ENCODE results near the gene METTL6. TPM values are rescaled to one million over a fixed set of nuclear protein-coding genes. Genes with fewer than 3 reads are reported as not detected.

METTL6 gene
- polyA plus RNA-seq, 1 of the 3 experiments (the other 2 are of a cell fraction) = 22.7 TPM

DNA sequence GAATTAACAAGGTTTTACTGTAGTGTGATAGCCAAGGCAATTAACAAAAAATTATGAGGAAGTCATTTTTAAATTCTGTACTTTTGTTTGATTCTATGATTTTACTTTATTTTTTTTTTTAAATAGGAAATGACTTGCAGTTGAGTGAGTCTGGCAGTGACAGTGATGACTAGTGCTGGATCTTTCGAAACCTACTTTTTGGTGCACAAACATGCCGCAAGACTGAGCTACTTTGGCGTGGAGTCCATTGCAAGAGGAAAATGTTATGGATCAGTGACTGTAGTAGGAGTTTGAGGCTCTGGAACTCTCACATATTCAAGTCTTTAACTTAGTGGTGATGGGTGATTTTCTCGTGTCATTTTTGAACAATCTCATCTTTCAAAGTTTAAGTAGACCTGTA lies 11.6 kb upstream of the METTL6 start:
- H2AFZ ChIP-seq (ENCODE audit: low read depth) = no peak overlapping the region
- no peaks in the 10 kb centered on the region for H3K9me3 ChIP-seq
- peaks cover 8% of the 10 kb centered on the region; the same call in 1 of the 2 replicates for H4K20me1 ChIP-seq (ENCODE audit: insufficient read depth)
- TF ChIP-seq RAD21 (IDR thresholded peaks at IDR 0.05; ENCODE audit: low read length) (no peak), FOXJ3 (CRISPR knock-in tag; IDR thresholded peaks at IDR 0.05) (no peak), FOXM1 (IDR thresholded peaks at IDR 0.05; ENCODE audit: low read depth) (no peak), ELF1 (IDR thresholded peaks at IDR 0.05) (no peak), SIN3A (IDR thresholded peaks at IDR 0.05; ENCODE audit: borderline replicate concordance, low read depth, low read length) (no peak), NRF1 (IDR thresholded peaks at IDR 0.05; ENCODE audit: low read depth, low read length) (no peak), NFIC (IDR thresholded peaks at IDR 0.05; ENCODE audit: borderline replicate concordance) (no peak), POLR2AphosphoS5 (IDR thresholded peaks at IDR 0.05; ENCODE audit: low read depth, low read length) (no peak), JUND (IDR thresholded peaks at IDR 0.05) (no peak), RFX5 (IDR thresholded peaks at IDR 0.05; ENCODE audit: low read length) (no peak), GABPA (IDR thresholded peaks at IDR 0.05; ENCODE audit: low read depth) (no peak)
- TF ChIP-seq, protein P1, sequence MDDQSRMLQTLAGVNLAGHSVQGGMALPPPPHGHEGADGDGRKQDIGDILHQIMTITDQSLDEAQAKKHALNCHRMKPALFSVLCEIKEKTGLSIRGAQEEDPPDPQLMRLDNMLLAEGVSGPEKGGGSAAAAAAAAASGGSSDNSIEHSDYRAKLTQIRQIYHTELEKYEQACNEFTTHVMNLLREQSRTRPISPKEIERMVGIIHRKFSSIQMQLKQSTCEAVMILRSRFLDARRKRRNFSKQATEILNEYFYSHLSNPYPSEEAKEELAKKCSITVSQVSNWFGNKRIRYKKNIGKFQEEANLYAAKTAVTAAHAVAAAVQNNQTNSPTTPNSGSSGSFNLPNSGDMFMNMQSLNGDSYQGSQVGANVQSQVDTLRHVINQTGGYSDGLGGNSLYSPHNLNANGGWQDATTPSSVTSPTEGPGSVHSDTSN (IDR thresholded peaks at IDR 0.05) = no peak
- TF ChIP-seq, protein P2, sequence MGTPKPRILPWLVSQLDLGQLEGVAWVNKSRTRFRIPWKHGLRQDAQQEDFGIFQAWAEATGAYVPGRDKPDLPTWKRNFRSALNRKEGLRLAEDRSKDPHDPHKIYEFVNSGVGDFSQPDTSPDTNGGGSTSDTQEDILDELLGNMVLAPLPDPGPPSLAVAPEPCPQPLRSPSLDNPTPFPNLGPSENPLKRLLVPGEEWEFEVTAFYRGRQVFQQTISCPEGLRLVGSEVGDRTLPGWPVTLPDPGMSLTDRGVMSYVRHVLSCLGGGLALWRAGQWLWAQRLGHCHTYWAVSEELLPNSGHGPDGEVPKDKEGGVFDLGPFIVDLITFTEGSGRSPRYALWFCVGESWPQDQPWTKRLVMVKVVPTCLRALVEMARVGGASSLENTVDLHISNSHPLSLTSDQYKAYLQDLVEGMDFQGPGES (IDR thresholded peaks at IDR 0.05; ENCODE audit: low read depth, low read length) = no peak
- TF ChIP-seq, protein P3, sequence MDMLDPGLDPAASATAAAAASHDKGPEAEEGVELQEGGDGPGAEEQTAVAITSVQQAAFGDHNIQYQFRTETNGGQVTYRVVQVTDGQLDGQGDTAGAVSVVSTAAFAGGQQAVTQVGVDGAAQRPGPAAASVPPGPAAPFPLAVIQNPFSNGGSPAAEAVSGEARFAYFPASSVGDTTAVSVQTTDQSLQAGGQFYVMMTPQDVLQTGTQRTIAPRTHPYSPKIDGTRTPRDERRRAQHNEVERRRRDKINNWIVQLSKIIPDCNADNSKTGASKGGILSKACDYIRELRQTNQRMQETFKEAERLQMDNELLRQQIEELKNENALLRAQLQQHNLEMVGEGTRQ (IDR thresholded peaks at IDR 0.05; ENCODE audit: borderline replicate concordance, low read depth, low read length) = no peak
- TF ChIP-seq, protein P4, sequence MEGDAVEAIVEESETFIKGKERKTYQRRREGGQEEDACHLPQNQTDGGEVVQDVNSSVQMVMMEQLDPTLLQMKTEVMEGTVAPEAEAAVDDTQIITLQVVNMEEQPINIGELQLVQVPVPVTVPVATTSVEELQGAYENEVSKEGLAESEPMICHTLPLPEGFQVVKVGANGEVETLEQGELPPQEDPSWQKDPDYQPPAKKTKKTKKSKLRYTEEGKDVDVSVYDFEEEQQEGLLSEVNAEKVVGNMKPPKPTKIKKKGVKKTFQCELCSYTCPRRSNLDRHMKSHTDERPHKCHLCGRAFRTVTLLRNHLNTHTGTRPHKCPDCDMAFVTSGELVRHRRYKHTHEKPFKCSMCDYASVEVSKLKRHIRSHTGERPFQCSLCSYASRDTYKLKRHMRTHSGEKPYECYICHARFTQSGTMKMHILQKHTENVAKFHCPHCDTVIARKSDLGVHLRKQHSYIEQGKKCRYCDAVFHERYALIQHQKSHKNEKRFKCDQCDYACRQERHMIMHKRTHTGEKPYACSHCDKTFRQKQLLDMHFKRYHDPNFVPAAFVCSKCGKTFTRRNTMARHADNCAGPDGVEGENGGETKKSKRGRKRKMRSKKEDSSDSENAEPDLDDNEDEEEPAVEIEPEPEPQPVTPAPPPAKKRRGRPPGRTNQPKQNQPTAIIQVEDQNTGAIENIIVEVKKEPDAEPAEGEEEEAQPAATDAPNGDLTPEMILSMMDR (IDR thresholded peaks at IDR 0.05) = no peak
- TF ChIP-seq, protein P5, sequence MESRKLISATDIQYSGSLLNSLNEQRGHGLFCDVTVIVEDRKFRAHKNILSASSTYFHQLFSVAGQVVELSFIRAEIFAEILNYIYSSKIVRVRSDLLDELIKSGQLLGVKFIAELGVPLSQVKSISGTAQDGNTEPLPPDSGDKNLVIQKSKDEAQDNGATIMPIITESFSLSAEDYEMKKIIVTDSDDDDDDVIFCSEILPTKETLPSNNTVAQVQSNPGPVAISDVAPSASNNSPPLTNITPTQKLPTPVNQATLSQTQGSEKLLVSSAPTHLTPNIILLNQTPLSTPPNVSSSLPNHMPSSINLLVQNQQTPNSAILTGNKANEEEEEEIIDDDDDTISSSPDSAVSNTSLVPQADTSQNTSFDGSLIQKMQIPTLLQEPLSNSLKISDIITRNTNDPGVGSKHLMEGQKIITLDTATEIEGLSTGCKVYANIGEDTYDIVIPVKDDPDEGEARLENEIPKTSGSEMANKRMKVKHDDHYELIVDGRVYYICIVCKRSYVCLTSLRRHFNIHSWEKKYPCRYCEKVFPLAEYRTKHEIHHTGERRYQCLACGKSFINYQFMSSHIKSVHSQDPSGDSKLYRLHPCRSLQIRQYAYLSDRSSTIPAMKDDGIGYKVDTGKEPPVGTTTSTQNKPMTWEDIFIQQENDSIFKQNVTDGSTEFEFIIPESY (IDR thresholded peaks at IDR 0.05; ENCODE audit: borderline replicate concordance, low read depth) = no peak
- no peak for DNase-seq
- CTCF ChIA-PET = interaction anchor here (1.8 kb wide), 1 partner anchor 21 kb away, joined by 4 read pairs; no protein-coding TSS in a partner anchor
- POLR2A ChIA-PET = no interaction called here
- H3K9ac ChIP-seq = no peak overlapping the region
- H3K4me3 ChIP-seq (ENCODE audit: low read depth in 2 of 2, low read length in 1 of 2) = no peak overlapping the region
- no peaks in the 10 kb centered on the region for H3K79me2 ChIP-seq (ENCODE audit: insufficient read depth)
- peaks cover 18% of the 10 kb centered on the region for H3F3A ChIP-seq (replicated peaks; ENCODE audit: insufficient read depth)
- WGBS (ENCODE audit: low lambda C conversion rate) = 96% methylated on average over 4 of the region's 4 CpGs
- no peak overlapping the region for H3K4me2 ChIP-seq
- peaks cover 77 to 87% of the 10 kb centered on the region in 2 experiments for H3K36me3 ChIP-seq (replicated peaks in 1 of 2; ENCODE audit: control insufficient read depth in 1 of 2, insufficient read depth in 2 of 2, low read length in 1 of 2)
- no peaks in the 10 kb centered on the region for H3K27me3 ChIP-seq (ENCODE audit: insufficient read depth)
- no peaks in the 10 kb centered on the region for H3K9me2 ChIP-seq
- H3K27ac ChIP-seq (ENCODE audit: low read depth in 2 of 2, low read length in 1 of 2) = no peak overlapping the region
- no peaks in the 10 kb centered on the region; a peak in 1 of 4 replicates for H3K4me1 ChIP-seq (ENCODE audit: control insufficient read depth in 1 of 2, insufficient read depth in 2 of 2, low read depth in 1 of 2, low read length in 1 of 2)

Measured in SK-N-SH (cell line).